Superior temporal gyrus (tissue), 1 donor: ENCODE results near the gene KRT77.

Experiments used
- DNase-seq: peaks from one replicate; pipeline ENCODE4 v3.0.0-alpha.2; 2016; ENCODE audit errors: extremely low spot score

KRT77 gene

DNA sequence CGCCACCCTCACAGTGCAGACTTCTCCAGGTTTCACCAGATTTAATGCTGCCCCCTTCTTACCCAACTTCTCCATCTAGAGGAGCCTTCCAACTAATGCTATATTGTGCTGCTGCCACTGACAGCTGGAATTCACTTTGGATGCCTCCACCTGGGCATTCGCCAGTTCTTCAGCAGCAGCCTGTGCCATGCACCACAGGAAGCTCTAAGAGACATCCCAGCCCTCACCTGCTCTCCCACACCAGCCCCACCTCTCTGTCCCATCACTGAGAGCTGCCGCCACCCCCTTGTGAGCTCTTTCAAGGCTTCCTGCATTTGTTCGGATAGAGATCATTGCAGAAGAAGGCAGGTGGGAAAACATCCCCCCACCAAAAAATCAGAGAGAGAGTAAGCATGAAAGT lies 46.7 kb downstream of the KRT77 start:
- DNase-seq, result no peak

- no peak for DNase-seq
Observed at GRCh38 chr12:52655720-52656124, 47.6 kb downstream of the KRT77 start.

DNA sequence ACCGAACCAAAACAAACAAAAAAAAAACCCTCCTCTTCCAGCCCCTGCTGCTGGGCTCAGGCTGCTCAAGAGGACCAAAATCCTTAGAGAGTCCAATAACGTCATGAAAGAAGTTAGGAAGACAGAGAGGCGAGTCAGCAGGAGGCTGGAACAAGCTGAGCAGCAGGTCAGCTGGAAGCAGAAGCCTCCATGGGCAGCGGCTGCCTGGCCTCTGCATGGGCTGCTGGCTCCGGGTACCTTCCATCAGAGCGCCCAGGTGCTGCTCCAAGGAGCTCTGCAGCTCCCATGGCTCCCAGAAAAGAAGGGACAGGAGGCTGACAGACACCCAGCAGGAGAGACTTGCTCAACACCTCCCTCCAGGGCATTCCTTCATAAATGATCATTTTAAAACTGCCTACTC lies 48.1 kb downstream of the KRT77 start:
- DNase-seq, result no peak

DNA sequence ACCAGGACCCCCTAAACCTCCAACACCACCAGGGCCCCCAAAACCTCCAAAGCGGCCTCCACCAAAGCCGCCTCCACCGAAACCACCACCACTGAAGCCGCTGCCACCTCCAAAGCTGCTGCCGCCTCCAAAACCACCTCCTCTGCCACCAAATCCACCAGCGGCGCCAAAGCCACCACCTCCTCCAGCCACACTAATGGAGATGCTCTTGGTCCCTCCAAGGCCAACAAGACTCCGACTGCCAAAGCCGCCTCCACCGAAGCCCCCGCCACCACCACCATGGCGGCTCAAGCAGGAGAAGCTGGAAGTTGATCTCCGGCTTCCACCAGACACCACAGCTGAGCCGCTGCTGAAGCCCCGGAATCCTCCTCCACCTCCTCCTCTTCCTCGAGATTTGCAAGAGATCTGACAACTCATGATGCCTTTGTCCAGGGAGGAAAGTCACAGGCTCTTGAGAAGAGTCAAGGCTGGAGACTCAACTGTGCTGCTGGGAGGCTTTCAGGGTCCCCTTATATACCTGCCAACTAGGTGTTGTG lies 51.5 kb downstream of the KRT77 start, which contains the start of gene KRT2:
TSS of gene KRT2 (minus strand) at position 486 of the 536 bp plus-strand sequence. CDS start at position 417, 69 bp downstream.
- no peak for DNase-seq

GRCh38 chr12:52650520-52651081 lies 52.7 kb downstream of the KRT77 start:
- DNase-seq, result no peak

DNA sequence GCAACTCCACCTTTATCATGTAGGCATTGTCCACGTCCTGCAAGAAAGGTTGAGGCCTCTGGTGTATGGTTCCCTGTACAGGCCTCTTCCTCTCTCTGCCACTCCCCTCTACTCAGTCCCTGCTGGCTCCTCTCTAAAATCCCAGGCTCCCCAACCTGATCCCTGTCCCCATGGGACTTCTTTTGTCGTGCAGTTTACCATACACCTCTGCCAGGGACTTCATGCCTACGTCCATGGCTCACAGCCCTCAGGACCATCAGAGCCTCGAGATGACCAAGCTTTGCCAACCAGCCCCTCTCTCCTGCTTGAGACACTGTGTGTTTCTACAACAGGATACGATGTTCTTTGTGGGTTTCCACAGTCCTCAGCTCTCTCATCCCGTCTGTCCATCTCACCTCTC lies 54.3 kb downstream of the KRT77 start:
- no peak for DNase-seq

DNA sequence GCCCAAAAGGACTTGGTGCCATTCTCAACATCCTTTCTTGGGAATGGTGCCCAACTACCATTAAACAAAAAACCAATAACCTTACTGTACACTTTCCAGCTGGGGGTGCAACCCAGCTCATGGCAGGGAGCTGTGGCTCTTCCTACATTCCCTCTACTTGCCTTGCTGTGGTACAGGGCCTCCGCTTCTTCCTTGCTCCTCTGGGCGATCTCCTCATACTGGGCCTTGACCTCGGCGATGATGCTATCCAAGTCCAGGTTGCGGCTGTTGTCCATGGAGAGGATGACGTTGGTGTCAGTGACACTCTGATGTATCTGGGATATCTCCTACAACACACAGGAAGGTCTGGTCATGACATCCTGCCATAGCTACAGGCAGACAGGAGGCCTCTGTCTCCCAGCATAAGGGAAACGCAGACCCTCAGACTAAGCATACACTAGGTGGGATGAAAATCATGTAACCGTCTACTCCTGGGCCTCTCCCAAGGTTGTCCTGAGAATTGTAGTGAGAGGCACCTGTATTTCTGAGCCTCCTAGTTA lies 55.2 kb downstream of the KRT77 start:
- DNase-seq, result no peak

DNA sequence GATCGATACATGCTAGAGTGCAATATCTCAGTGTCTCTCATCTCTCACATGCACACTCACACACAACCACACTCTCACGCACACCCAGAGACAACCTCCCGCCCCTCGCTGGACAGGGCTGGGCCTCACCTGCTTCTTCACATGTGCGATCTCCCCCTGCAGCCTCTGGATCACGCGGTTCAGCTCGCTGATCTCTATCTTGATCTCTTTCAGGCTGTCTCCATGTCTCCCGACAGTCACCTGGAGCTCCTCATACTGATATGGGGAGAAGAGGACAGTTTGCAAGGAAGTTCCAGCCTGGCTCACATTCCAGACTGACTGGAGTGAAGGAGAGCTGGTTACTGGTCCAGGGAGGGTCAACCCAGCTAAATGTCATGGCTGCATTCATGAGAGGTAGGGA lies 55.7 kb downstream of the KRT77 start:
- DNase-seq, result no peak

DNA sequence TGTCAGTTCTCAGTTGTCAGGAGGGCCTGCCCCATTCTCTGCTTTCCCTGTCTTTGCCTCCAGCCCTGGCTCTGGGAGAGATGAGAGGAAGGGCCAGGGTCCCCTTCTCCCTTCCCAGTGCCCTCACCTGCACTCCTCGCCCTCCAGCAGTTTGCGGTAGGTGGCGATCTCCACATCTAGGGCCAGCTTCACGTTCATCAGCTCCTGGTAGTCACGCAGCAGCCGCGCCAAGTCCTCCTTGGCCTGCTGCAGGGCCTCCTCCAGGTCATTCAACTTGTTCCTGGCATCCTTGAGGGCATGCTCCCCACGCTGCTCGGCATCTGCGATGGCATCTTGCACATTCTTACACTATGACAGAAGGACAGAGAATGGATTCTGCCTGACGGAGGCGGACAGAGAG lies 56.7 kb downstream of the KRT77 start:
- DNase-seq, result no peak

GRCh38 chr12:52645982-52646381 lies 57.3 kb downstream of the KRT77 start:
- DNase-seq, result no peak

DNA sequence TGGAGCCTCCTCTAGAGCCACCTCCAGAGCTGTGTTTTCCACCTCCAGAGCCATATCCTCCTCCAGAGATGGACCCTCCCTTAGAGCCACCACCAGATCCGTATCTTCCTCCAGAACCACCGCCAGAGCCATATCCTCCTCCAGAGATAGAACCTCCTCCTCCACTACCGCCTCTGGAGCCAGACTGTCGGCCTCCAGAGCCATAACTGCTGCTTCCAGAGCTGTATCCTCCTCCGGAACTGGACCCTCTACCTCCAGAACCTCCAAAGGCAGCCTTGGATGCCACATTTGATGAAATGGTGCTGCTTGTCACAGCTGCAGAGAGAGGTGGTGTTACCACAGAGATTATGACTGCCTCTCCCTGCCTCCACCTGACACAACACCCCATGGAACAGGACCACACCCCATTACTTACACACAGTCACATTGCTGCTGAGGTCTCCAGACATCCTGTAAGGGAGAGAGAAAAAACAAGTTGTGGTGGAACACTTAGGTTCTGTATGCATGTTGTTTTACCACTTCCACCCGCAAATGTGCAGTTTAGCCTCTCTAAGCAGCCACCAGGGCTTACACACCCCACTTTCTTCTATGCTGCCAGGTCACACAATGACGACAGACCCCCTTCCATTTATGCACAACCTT lies 58.1 kb downstream of the KRT77 start:
- no peak for DNase-seq

DNA sequence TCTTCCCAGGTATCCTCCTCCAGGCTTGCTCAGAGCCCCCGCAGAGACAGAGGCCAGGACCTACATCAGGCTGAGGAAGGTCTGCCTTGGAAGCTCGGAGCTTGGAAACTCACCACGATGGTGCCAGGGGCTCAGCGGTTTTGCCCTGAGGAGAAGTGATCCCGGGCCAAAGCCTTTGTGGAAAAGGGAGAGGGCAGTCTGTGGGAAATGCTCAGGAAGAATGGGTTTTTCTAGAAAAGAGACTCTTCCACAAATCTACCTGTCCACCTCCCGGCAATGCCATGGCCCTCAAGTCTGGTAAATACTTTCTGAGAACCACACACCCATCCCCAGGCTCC lies 59.3 kb downstream of the KRT77 start:
- no peak for DNase-seq

DNA sequence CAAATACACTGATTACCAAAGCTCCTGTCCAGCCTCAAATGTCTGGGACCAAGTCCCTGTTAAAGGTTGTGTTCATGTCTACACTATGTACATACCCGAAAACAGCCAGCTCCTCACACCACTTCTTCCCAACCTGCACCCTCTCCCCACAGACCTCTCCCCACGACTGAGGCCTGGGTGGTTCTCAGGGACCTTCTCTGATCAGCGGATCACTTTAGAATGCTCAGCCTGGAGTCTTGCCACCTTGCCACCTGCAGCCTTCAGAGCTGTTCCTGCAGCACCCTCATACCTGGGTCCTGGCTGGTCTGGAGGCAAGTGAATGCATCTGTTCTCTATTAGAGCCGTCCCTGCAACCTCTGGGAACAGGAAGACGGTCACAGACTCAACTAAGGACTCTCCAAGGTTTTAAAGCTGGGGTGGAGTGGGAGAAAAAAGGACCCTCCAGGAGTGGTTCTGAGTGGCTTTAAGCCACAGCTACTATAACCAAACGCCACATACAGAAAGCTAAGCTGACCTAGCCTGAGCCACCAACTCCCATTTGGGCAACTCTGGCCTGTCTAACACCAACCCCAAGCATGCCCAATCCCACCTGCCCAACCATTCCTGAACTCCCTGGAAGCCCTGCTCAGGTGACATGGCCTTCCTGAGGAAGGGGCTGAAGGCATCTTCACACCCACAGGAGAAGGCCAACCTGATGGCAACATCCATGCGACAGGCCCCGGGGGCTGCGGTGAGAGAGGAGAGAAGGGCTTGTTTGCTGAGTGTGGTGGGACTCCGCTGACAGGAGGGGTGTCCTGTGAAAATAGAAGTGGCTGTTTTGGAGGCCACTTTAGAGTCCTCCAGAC lies 59.9 kb downstream of the KRT77 start:
- DNase-seq, result no peak

GRCh38 chr12:52641468-52641867 lies 61.9 kb downstream of the KRT77 start:
- no peak for DNase-seq
